ENCODE measurements around the gene GTF2E1.
"Not testable (repeated sequence)": the region's sequence is repeated elsewhere in the genome, so short reads cannot be mapped to it uniquely, and the experiment has no call there.

Gene GTF2E1

DNA sequence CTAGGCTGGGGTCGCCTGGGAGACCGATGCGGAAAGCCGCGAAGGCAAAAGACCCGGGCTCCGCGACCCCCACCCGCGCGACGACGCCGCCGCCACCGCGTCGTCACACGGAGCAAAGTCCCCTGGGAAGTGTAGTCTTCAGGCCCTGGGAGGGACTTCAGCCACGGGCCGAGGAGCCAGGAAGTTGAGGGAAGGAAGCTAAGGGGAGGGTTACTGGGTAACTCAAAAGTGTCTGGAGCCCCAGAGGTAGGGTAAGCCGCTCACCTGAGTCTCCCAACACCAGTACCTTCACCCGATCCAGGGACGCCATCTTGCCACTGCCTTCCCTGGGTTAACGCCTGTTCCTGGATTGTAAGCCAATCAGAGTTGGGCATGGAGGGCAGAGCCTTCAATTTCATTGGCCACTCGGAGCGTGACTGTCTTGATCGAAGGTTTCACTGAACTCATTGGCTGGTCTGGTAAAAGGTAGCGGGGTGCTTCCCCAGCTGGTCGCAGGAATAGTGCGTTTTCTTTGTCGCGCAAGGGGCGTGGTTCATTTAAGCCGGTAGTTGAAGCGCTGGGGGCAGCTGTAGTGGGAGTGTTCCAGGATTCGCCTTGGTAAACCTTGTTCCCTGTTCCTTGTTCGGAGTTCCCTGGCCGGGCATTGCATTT is at the start of gene GTF2E1, which contains the start of gene RABL3:
GTF2E1 (plus strand) TSS at position 547 of the 651 bp plus-strand sequence. CDS start 7,809 bp downstream, outside the sequence.
RABL3 (minus strand) TSS at position 319 of the 651 bp plus-strand sequence; CDS start at position 310, 9 bp downstream.
- DNase-seq: peak; percentile 100

GRCh38 chr3:120693439-120694171 is 48.9 kb upstream of the GTF2E1 start:
- peak; percentile 25 for DNase-seq

- DNase-seq: no peak
Measured at GRCh38 chr3:120699333-120699732, 43.2 kb upstream of the GTF2E1 start.

DNA sequence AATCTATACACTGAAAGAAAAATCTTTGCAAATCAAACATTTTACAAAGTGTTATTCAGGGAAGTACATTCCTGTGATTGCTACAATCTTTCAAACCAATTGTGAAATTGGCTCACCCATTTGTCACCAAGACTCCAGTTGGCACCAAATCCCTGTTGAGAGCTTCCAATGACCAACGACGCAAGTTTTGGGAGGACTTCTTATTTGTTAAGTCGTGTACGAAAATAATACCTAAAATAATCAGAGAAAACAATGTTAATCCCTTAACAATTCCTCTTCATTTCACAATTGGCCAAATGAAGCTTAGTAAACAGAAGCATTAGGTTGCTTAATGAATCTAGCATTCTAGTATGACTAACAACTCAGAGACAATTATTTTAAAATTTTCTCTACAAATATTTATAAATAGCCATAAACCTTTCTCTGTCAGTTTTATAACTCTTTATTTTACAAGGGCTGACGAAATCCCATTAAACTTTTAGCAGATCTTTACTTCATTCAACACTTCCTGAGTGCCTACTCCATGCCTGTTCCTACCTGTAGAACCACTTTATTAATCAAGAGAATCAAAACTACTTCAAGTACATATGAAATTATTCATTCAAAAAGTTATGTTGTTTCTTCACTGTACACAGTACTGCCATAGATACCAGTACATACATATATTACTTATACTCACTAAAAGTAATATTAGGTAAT is 36.5 kb upstream of the GTF2E1 start:
- DNase-seq: no peak

- no peak for DNase-seq
Measured at GRCh38 chr3:120706950-120707349, 35.6 kb upstream of the GTF2E1 start.

DNA sequence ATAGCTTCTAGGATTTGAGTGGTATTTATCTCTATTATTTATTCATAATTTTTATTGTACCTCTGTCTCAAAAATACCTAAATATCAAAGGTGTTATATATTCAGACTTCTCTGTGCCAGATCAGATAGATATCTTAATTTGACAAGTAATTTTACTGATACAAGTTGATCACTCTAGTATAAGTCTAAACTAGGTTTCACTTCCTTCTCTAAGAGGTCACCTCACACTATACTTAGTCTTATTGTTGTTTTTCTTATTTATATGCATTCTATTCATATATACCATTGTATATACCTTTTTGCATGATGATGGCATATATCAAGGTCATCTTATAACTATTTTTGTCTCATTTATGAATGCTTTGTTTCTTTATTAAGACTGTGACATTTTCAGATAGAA is 34.1 kb upstream of the GTF2E1 start:
- DNase-seq: no peak

DNA sequence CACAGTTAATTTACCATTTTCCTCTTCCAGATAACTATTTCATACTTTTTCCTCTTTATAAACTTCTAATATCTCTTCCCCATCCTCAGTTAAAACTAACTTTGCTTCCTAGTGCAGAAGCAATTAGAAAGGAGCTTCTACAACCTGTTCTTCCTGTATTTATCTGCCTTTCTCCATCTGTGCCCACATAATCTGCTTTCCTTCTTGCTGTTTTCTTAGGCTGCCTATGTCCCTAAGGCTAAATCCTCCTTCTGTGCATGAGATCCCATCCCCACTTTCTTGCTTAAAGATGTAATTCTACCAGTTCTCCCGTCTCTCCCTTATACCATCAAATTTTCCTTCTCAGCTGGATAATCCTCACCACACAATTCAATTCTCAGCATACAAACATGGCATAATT is 32.2 kb upstream of the GTF2E1 start:
- no peak for DNase-seq

DNA sequence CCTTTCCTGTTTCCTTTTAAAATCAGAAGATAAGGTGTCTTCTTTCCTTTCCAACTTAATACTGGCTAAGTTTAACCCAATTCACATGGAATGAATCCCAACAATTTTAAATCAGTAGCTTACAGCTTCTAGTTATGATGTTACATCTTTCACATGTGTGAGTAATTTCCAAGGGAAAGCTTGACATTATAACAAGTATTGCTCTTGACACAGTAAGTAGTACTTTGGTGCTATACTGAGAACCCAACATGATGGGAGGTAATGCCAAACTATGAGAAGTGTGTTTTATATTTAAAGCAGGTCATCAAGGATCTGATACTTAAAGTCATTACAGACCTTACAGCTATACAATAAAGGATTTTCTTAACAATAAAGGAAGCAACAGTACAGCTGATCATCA is 29.3 kb upstream of the GTF2E1 start:
- DNase-seq: no peak

DNA sequence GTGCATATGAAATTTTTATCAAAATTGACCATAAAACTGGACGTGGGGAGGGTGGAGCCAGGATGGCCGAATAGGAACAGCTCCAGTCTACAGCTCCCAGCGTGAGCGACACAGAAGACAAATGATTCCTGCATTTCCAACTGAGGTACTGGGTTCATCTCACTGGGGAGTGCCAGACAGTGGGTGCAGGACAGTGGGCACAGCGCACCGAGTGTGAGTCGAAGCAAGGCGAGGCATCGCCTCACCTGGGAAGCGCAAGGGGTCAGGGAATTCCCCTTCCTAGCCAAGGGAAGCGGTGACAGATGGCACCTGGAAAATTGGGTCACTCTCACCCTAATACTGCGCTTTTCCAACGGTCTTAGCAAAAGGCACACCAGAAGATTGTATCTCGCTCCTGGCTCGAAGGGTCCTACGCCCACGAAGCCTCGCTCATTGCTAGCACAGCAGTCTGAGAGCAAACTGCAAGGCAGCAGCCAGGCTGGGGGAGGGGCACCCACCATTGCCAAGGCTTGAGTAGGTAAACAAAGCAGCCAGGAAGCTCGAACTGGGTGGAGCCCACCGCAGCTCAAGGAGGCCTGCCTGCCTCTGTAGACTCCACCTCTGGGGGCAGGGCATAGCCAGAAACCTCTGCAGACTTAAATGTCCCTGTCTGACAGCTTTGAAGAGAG is 23.2 kb upstream of the GTF2E1 start:
- DNase-seq: peak; percentile 11

- DNase-seq: no peak
Measured at GRCh38 chr3:120726791-120727190, 15.8 kb upstream of the GTF2E1 start.

GRCh38 chr3:120730576-120731542 is 11.7 kb upstream of the GTF2E1 start:
- DNase-seq: no peak

DNA sequence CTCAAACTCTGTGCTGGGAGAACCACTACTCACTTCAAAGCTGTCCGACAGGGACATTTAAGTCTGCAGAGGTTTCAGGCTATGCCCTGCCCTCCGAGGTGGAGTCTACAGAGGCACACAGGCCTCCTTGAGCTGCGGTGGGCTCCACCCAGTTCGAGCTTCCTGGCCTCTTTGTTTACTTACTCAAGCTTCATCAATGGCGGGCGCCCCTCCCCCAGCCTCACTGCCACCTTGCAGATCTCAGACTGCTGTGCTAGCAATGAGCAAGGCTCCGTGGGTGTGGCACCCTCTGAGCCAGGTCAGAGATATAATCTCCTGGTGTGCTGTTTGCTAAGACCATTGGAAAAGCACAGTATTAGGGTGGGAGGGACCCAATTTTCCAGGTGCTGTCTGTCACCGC is 4.5 kb upstream of the GTF2E1 start:
- DNase-seq: not testable (repeated sequence)

DNA sequence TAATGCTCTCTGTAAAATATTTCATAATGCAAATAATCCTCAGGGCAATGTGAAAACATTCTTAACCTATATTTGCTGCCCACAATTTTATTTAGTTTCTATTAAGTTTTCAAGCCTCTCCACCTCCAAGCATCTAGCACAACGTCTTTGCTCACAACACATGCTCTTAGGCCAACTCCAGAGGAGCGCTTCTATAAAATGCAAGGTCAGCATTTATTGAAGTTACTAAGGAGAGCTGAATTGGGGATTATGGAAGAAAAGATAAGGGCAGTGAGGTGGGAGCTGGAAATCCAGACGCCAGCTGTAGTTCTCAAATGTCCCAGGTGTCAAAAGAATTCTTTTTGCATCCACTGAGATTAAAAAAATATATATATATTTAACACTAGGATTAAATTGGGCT is 1.2 kb upstream of the GTF2E1 start:
- no peak for DNase-seq

- no peak for DNase-seq
Measured at GRCh38 chr3:120741837-120742197, 727 bp upstream of the GTF2E1 start.

DNA sequence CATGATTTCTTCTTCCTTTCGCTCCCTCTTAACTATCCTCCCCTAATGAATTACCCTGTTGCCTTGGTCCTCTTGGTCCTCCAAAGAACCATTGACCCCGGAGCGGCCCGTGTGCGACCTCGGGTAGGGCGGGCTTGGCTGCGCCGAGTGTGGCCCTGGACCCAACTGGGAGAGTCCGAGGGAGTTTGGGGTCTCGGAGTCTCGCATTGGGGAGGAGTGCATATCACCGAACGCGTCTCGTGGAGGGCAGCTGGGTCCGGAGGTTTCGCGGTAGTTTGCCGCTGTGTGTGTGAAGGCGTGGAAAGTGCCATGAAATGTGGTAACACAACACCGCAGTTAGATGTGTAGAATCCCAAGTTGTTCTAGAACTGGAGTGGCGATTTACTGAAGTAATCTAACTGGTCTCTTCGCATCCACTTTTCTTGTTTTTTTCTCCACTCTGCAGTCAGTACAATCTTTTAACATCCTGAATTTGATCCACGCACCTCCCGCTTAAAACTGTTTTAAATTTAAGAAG is 363 bp downstream of the GTF2E1 start:
- no peak for DNase-seq

DNA sequence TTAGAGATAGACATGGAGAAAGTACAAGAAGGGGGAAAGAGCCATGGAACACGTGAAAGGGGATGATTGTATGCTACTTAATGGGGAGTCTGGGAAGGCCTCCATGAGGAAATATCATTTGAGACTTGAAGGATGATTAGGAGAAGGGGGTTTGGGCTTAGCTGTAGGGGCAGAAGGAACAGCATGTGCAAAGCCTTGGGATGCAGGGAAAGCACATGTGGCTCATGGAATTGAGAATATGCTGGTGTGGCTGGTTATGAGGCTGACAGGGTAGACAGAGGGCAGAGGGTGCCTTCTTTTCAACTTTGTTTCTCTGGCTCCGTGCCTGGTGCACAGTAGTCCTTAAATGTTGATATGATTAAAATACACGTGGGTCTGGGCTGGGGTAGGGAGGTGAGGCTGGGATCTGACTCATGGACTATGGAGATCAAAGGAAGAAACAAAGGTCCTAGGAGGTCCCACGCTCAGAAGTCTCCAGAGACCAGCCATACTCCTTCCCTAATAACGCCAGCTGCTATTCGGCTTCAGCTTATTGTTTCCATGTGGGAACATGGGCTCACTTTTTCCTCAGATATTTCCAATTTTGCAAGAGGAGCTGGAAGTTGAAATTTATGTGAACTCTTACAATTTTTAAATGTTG is 1.1 kb downstream of the GTF2E1 start:
- no peak for DNase-seq

DNA sequence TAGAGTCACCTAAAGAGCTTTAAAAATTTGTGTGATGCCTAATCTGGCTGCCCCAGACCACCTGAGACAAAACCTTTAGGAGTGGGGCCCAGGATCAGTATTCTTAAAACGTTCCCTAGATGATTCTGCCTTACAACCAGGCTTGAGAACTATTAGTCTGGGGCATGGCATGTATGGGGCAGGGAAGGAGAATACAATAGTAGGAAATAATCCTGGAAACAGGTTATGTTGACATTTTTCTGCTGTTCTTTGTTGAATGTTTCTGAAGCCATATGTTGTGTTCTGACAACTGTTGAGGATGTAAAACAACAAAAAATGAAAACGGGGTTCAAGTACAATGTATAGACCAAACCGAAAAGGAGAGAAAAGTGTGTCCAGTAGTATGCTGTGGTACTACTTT is 2.9 kb downstream of the GTF2E1 start:
- DNase-seq: no peak

DNA sequence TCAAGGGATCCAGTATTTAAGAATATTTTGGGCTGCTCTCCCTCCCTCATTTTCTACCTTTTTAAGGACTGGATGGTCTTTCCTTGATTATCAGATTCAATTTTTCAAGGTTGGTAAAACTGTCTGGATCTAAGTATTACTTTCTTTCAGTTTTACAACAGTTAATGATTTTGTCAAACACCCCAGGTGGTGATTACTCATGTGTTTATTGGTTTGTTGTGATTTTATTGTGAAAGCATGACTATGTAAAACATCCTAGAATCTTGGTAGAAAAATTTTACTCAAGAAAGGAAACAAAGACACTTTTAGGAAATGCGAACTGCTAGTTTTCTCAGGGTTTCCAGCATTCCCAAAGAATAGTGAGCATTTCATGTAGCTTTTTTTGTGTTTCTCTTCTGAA is 7.3 kb downstream of the GTF2E1 start:
- DNase-seq: no peak

GRCh38 chr3:120752230-120752629 is 9.7 kb downstream of the GTF2E1 start:
- DNase-seq: no peak

DNA sequence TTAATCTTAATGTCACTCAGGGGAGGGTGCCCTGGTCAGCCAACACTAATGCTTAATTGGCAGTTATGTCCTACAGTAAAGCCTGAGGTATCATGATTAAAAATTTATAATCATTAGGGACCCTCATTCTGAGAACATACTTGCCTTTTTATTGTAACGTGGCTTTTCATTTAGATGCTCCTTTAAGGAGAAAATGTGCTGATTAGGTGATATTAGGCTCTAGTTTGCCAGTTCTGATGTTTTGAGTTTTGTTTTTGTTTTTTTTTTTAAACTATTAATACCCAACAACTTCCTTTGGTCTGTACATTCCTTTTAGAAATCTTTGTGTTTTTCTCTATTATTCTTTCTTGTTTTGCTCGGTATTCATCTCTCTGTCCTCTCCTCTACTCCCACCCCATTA is 10.3 kb downstream of the GTF2E1 start:
- no peak for DNase-seq

GRCh38 chr3:120753810-120754209 is 11.3 kb downstream of the GTF2E1 start:
- DNase-seq: no peak

Measured in NCI-H1105 (cell line).